ENCODE results near the gene OTOG. TPM values are rescaled to one million over a fixed set of nuclear protein-coding genes. Genes with fewer than 3 reads are reported as not detected.

The OTOG gene
- total RNA-seq, 1 donor from 2014 or later = not detected

DNA sequence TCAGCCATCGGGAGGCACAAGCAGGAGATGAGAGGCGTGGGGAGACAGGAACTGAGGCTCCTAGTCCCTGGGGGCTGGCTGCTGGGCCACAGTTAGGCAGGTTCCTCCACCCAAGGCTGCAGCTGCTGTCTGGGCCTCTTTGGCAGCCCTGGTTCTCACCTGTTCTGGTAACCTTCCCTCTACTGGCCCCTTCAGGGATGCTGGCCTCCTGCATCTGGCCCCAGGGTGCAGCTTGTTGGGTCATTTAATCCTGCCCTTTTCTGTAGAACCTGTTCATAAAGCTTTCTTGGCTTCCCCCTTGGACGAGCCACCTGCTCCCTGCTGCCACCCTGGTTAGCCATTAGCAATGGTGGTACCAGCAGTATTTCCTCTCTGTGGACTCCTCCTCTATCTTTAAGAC, 8.3 kb upstream of the OTOG start:
- DNase-seq (ENCODE audit: extremely low read depth, low read depth, low spot score) = no peak

DNA sequence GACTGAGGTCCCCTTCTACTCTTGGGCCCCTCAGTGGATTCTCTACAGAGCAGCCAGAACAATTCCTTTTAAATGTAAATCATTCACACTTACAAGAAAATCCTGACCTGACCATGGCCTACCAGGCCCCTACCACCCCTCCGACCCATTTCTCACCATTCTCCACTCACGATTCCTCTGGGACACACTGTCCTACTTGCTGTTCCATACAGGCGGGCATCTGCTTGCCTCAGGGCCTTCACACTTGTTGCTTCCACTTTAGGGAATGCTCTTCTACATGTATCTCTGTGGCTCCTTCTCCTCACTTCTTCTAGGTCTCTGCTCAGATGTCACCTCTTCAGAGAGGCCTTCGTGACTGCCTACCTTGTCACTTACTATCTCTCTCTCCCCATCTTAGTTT, 6.3 kb upstream of the OTOG start:
- DNase-seq (ENCODE audit: extremely low read depth, low read depth, low spot score) = no peak

DNA sequence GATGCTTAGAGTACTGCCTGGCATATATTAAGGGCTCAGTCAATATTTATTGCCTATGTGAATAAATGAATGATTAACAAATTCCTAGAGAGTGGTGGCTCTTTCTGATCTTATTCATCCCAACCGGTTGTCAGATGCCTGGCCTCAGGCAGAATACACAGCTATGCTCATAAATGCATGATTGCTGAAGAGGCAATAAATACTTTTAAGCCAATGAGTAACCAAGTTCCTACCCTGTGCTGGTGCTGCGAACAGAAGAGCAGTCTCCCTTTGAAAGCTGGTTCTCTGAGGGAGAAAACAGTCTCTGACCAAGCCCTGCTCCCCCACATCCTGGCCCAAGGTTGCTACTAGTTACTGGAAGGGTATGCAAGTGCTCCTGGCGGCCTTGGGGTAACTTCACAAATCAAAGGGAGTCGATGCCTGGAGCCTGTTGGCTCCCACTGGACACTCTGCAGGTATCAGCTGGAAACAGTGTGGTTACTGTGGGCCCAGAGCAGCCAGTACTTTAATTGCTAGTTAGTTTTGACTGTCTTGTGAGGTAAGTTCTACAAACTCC, 5.7 kb upstream of the OTOG start:
- DNase-seq (ENCODE audit: extremely low read depth, low read depth, low spot score) = no peak

DNA sequence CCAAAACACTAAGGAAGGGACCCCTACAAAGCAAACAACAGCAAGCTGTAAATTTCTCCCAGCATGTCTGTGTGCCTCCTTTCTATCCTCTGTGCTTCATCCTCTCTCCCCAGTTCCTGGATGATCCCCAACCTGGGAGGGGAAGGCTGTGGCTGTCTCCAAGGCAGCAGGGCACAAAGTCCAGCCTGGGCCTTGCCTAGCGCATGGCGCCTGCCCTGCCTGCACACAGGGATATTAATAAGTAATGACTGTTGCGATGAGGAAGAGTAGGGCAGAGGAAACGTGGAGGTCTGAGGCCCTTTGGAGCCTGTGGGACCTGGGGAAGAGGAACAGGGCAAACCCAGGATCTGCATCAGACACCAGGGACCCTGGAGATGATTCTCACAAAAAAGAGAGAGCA, 4.8 kb upstream of the OTOG start:
- DNase-seq (ENCODE audit: extremely low read depth, low read depth, low spot score) = no peak

DNA sequence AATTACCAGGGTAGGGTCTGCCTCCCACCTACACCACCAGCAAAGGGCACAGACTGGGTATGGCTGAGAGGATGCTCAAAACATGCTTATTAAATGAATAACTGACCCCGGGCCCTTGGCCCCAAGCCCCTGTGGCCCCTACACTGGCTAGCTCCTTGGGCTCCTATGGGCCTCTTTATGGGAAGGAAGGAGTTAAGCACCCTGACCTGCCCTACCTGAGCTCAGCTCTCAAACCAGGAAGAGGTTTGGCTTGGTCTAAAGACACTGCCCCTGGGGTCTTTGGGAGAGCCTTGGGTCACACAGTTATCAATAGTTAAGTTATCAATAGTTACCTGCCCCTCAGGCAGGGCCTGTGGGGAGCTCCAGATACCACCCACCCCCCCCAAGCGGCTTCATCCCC, 4.0 kb upstream of the OTOG start:
- no peak for DNase-seq (ENCODE audit: extremely low read depth, low read depth, low spot score)

DNA sequence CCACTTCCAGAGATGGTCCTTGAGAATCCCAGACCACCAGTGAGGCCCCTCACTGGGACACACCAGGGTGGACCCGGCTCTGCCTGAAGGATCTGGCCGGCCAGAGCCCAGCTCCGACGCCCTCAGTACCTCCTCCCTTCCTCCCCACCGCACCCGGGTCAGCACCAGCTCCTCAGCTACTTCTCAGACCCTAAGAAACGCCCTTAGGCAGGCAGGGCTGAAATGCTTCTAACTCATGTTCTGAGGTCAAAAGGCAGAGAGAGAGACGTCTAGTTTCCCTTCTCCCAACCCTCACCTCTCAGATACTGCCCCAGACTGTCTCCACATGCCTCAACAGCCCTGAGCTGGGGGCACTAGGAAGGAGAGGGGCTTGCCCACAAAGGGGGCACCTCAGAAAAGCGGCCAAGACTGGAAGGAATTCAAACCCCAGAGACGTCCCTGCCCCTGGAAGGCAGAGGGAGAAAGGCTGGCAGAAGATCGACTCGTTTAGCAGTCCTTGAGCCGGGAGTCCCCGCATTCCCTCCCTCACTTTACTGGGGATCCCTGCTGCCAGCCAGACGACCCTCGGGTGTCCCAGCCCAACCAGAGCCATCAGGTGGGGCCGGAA, 3.4 kb upstream of the OTOG start:
- DNase-seq (ENCODE audit: extremely low read depth, low read depth, low spot score) = no peak

DNA sequence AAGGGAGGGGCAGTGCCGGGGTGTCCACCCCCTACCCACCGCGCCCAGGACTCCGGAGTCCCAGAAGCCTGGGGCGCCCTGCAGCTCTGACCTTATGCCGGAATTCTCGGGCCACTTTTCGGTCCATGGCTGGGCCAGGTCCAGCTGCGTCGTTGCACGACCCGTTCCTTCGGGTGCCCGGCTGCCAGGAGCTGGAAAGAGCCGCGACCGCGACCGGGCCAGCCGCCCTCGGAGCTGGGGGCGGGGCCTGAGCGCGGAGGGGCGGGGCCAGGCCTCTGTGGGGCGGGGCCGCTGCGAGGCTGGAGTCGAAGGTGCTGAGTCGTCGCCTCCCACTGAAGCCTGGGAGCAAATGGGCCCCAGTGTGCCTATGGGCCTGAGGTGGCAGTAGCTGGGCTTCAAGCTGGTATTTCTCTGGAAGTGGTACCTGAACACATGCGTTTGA, 2.9 kb upstream of the OTOG start, which contains the start of gene USH1C:
USH1C (minus strand) TSS at position 236 of the 442 bp plus-strand sequence; CDS start at position 127, 109 bp downstream.
- no peak for DNase-seq (ENCODE audit: extremely low read depth, low read depth, low spot score)

DNA sequence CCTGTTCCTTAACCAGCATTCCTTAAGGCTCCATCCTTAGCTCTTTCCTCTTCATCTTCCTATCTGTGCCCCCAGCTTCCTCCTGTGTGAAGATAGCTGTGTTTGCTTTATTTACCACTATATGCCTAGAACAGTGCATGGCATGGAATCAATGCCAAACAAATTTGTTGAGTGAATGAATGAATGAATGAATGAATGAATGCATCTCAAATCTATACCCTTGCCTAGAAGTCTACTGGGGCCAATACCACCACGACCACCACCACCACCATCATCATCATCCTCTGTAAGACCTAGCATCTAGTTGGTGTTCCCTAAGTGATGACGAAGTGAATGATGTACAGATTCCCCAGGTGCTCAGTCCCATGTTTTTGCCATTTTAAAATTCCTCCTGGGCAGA, 819 bp upstream of the OTOG start:
- DNase-seq (ENCODE audit: extremely low read depth, low read depth, low spot score) = no peak

DNA sequence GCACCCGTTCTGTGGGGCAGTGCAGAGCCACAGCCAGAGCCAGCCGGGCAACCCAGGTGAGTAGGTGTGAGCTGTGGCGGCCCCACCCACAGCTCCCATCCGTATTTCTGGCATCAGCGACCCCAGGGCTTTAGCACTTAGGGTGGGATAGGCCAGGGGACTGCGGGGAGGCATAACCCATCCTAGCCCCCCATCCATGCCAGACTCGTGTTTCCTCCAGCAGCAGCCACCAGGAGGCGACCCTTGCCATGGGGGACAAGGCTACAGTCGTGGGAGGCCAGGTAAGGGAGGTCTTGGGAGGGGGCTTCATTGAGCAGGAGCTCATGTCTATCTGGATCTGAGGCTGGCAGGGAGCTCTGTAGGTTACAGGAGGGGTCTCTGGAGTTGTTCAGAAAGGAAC, 873 bp downstream of the OTOG start:
- DNase-seq (ENCODE audit: extremely low read depth, low read depth, low spot score) = no peak

DNA sequence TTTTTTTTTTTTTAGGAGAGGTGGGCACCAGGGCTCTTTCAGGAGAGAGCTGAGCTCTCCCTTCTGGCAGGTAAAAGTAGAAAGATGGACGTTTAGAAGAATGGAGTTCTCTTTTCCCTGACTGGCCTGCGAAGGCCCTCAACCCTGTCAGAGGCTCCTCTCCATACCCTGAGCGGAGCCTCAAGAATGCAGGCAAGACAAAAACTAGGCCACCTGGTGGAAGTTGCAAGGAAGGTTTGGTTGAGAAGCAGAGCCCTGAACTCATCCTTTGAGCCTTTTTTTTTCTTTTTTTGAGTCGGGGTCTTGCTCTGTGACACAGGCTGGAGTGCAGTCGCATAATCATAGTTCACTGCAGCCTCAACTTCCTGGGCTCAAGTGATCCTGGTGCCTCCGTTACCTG, 1.4 kb downstream of the OTOG start:
- DNase-seq (ENCODE audit: extremely low read depth, low read depth, low spot score) = no peak

DNA sequence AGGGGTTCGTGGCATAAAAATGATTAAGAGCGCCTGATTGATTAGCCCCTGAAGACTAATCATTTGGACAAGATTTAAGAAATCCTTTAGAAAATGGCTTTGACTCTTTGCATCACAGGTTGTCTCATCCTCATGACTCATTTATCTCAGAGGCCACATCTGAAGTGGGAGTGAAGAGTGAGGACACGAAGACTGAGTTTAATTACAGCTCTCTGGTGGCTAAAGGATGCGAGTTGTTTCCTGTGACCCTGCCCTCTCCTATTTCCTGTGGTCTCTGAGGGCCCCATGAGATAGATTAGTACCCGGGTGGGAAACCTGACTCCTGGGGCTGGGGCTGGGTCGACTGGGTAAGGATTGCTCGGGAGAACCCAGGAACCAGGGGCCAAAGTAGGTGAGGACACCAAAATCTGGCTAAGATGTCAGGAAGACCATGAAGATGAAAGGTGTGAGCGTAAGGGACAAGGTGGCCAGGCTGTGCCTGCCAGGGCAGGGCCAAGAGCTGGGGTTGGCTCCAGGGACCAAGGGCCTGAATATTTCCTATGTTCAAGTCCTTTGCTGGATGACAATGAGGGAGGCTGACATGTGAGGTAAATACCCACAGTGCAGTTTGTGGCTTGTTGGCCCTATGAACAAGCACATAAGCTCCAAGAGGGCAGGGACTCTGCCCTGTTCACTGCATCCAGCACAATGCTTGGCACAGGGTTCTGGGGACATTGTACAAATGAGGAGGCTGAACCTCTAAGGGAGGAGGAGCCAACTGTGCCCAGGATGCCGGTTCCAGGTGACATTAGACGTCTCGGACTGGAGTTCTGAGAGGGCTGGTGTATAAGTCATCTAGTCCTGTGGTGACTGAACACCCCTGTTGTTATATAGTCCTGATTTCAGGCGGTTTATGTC, 3.6 kb downstream of the OTOG start:
- DNase-seq (ENCODE audit: extremely low read depth, low read depth, low spot score) = no peak

DNA sequence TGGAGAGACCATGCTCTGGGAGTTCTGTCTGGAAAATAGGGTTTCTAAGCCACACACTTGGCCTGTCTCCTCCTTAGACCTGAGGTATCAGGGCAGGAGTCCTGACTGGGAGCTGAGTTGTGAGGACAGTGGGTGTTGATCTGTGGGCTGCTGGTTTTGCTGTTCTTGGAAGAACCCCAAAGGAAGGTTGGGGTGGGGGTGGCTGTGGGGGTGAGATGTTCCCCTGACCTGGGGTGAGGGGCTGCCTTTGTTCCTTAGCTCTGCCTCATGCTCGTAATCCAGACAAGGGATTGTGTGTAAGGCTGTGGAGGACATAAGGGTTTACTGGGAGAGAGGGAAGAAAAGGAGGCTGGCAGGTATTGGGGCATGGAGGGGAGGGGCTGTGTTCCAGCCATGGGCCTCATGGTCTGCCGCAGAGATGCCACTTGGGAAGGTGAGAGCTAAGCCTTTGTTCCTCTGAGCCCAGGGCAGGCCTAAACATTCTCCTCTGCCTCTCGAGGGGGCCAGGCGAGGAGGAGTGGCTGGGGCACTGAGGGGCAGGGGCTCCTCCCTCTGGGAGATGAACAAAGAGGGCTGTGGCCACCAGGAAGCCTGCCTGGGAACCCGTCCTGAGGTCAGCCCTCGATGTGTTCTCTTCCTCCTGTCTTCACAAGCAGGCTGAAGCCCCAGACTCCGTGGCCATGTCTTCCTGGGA, 4.4 kb downstream of the OTOG start:
- DNase-seq (ENCODE audit: extremely low read depth, low read depth, low spot score) = no peak

DNA sequence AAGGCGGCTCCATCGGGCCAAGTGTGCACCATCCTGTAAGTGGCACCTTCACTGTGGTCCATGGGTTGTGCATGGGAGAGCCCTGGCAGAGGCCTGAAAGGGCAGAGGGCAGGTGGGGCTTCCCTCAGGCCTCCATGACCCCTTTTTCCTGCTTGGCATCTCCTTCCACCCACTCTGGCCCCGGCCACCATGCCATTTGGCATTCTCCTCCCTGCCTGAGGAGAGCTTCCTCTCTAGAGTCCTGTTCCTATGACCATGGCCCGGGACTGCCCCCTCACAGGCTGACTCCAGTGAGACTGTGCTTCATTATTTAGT, 4.9 kb downstream of the OTOG start:
- no peak for DNase-seq (ENCODE audit: extremely low read depth, low read depth, low spot score)

DNA sequence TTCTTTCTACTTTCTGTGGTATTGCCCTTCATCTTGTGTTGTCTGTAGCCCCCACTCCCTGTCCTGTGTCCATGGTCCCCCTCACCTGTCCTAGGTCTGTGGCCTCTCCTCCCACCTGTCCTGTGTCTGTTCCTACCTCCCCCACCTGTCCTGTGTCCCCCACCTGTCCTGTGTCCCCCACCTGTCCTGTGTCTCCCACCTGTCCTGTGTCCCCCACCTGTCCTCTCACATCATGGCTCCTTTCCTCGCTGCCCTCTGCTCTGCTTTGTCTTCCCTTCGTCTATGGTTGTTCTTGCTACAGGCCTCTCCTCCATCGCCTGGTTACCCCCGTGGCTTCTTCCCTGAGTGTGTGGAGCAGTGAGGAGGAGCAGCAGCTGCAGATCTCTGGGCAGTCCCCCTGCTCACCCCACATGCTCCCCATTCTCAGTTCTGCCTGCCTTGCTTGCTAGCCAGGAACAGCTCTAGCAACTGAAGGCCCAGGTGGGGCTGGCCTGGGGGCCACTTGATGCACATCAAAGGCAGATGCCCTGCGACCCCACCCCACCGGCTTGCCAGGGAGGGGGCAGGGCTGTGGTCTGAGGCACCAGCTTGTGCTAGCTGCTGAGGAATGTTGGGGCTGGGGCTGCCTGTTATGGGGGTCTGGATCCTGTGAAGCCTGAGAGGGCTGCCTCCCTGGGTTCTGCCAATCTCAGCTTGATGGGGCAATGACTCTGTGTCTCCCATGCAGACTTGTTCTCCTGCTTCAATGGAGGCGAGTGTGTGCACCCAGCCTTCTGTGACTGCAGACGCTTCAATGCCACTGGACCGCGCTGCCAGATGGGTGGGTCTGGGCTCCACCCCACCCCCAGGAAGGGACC, 5.6 kb downstream of the OTOG start:
- no peak for DNase-seq (ENCODE audit: extremely low read depth, low read depth, low spot score)

DNA sequence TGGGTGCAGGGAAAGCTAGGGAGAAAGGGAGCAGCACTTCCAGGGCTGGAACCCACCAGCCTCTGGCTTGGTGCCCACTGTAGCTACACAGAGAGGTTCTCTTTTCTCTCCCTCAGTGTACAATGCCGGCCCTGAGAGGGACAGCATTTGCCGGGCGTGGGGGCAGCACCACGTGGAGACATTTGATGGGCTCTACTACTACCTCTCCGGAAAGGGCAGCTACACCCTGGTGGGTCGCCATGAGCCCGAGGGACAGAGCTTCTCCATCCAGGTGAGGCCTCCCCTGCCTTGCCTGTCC, 6.1 kb downstream of the OTOG start:
- DNase-seq (ENCODE audit: extremely low read depth, low read depth, low spot score) = no peak

DNA sequence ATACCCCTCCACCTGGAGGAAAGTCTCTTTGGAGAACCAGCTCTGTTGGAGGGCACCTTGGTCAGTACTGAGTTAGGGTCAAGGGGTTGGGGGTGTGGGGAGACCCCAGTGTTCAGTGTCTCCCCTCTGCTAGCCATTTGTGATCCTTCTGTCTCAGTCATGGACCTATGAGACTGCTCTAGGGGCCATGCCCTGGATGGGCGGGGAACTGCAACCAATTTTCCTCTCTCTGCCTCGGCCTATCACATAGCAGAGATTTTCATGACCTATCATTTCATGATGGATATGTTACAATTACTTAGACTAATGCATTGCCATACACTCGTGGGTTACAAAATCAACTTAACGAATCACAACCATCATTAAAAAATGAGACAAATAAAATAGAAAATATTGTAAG, 7.4 kb downstream of the OTOG start:
- DNase-seq (ENCODE audit: extremely low read depth, low read depth, low spot score) = no peak

DNA sequence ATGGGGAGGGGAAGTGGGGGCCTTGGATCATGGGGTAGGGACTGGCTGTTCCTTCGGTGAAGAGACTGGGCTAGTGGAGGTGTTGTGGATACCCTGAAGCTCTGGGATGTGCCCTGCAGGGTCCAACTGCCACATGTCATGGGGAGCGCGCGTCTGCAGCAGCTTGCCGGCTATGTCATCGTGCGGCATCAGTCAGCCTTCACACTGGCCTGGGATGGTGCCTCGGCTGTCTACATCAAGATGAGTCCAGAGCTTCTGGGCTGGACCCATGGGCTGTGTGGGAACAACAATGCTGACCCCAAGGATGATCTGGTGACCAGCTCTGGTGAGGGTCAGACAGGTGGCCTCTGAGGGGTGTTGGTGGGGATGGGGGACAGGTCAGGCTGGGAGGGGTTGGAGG, 9.9 kb downstream of the OTOG start:
- DNase-seq (ENCODE audit: extremely low read depth, low read depth, low spot score) = no peak

DNA sequence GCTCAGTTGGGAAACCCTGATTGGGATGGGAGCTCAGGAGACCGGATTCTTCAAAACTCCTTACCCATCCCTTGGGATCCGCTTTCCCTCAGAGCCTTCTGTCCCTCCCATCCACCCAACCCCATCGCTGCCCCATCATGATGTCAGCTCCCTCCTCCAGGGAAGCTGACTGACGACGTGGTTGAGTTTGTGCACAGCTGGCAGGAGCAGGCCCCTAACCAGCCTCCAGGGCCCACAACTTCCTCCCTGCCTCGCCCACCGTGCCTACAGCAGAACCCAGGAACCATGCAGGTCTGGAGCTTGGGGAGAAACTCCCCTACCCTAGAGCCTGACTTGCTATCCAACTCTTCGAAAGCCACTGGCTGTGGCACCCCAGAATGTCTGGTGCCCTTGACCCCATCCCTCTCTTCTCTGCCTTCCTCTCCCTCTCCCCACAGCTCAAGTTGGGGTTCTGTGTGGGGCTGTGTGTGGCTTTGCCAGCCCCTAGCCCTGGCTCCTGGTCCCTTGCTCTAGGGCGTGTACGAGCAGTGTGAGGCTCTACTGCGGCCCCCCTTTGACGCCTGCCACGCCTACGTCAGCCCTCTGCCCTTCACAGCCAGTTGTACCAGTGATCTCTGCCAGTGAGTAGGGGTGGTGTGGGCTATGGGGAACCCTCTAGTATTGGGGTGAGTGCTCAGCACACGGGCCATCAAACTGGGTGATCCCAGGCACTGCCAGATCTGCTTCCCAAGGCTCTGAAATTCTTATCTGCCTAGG, 11.1 kb downstream of the OTOG start:
- DNase-seq (ENCODE audit: extremely low read depth, low read depth, low spot score) = no peak

DNA sequence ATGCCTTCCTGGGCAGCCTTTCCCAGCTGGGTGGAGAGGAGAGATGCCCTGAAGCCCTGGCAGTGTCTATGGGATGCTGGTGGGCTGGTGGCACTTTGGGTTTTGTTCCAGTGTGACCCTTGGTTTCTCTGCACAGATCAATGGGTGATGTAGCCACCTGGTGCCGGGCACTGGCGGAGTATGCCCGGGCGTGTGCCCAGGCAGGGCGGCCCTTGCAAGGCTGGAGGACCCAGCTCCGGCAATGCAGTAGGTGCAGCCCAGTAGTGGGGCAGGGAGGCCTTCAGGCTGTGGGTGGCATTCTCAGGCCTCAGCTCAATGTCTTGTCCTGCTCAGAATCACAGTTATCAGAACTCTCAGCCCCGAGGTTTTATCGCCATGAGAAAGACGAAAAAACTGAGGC, 11.9 kb downstream of the OTOG start:
- DNase-seq (ENCODE audit: extremely low read depth, low read depth, low spot score) = no peak

Data from glomerular endothelial cell (primary cell).